AG09309 (cell line): ENCODE data around the gene SEC24A.
"Not testable (repeated sequence)": the region's sequence is repeated elsewhere in the genome, so short reads cannot be mapped to it uniquely, and the experiment has no call there.

ENCODE experiments used
- DNase-seq: peaks from one replicate; pipeline ENCODE4 v3.0.0-alpha.2; 2010; ENCODE audit warnings: low read depth
- H3K4me3 ChIP-seq: 2 replicates; pipeline ENCODE4 v1.5.1; 2011; ENCODE audit warnings: mild to moderate bottlenecking, low read depth, low read length, moderate library complexity; ENCODE audit not compliant: control insufficient read depth
- TF ChIP-seq, protein P1 (sequence below): IDR thresholded peaks from 2 replicates; pipeline ENCODE4 v1.5.1; 2011; ENCODE audit warnings: mild to moderate bottlenecking, low read depth, low read length, inconsistent platforms; ENCODE audit not compliant: insufficient read depth, control insufficient read depth; ENCODE audit errors: missing control alignments

The SEC24A gene

DNA sequence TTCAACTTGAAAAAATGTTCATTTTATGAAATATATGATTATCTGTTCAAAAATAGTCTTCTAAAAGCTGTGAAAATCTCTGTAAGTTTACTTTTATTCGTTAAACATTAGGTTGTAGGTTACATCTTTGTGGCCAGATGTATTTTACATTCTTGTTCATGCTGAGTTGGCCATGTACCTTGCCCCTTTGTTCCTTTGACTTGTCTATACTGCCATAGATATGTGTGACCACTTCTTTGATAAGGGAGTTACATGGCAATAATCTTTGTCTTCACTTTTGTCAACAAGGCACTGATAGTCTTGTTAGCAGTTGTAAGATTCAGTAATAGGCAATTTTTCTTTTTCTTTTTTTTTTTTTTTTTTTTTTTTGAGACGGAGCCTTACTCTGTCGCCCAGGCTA is 15.9 kb downstream of the SEC24A start:
- H3K4me3 ChIP-seq = no peak overlapping the region
- TF ChIP-seq, protein P1, sequence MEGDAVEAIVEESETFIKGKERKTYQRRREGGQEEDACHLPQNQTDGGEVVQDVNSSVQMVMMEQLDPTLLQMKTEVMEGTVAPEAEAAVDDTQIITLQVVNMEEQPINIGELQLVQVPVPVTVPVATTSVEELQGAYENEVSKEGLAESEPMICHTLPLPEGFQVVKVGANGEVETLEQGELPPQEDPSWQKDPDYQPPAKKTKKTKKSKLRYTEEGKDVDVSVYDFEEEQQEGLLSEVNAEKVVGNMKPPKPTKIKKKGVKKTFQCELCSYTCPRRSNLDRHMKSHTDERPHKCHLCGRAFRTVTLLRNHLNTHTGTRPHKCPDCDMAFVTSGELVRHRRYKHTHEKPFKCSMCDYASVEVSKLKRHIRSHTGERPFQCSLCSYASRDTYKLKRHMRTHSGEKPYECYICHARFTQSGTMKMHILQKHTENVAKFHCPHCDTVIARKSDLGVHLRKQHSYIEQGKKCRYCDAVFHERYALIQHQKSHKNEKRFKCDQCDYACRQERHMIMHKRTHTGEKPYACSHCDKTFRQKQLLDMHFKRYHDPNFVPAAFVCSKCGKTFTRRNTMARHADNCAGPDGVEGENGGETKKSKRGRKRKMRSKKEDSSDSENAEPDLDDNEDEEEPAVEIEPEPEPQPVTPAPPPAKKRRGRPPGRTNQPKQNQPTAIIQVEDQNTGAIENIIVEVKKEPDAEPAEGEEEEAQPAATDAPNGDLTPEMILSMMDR = no peak
- no peak for DNase-seq

DNA sequence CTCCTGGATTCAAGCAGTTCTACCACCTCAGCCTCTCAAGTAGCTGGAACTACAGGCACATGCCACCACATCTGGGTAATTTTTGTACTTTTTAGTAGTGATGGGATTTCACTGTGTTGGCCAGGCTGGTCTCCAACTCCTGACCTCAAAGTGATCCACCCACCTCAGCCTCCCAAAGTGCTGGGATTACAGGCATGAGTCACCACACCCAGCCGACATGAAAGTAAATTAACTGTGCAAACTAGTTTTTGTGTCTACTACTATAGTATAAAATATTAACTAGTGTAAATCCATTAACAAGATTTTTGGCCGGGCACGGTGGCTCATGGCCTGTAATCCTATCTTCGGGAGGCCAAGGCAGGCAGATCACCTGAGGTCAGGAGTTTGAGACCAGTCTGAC is 25.0 kb downstream of the SEC24A start:
- not testable (repeated sequence) for DNase-seq, H3K4me3 ChIP-seq

DNA sequence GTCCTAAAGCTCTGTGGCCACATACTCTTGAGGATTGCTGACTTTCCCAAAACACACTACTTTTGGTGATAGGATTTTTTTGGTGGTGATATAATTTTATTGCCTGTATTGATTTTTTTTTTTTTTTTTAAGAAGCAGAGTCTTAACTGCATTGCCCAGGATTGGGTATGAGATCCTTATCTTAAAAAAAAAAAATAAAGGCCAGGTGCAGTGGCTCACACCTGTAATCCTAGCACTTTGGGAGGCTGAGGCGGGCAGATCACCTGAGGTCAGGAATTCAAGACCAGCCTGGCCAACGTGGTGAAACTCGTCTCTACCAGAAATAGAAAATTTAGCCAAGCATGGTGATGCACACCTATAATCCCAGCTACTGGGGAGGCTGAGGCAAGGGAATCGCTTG is 28.8 kb downstream of the SEC24A start:
- not testable (repeated sequence) for H3K4me3 ChIP-seq, DNase-seq

- not testable (repeated sequence) for DNase-seq, H3K4me3 ChIP-seq
Observed at GRCh38 chr5:134690144-134690543, 41.6 kb downstream of the SEC24A start.

DNA sequence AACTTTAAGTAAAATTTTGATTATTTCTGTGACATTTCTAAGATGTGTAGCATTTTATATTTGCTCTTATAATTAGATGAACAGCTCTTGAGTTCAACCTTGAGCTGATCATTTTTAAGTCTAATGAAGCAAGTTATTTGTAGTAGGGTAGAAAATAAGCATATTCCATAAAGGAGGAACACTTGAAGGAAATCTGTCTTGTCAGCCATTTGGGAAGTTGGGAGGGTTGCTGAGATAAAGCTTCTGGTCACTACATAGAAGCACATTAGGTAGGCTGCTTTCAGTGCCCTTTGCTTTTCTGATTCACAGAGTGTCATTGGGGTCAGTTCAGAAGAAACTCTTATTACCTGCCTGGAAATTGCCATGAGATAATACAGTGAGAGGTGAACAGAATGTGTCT is 44.1 kb downstream of the SEC24A start:
- no peak for DNase-seq
- TF ChIP-seq, protein P1 = no peak
- H3K4me3 ChIP-seq = no peak overlapping the region

DNA sequence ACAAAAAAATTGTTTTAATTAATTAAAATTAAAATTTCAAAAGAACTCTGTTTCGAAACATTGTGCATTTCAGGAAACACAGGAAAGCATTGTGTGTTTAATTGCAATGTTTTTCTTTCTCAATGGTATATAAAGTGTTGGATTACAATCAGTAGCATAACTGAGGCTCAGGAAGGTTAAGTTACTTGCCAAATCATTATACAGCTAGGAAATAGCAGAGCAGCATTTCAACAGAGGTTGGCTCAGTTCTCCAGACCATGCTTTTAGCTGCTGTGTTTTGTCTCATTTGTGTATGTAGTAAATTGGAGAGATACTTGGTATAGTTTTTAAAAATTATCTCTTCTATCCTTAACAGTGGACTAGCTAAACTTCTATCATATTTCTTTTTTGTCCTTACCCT is 59.7 kb downstream of the SEC24A start:
- DNase-seq = no peak
- H3K4me3 ChIP-seq = no peak overlapping the region
- TF ChIP-seq, protein P1 = no peak

- no peak for DNase-seq
- H3K4me3 ChIP-seq = no peak overlapping the region
- TF ChIP-seq, protein P1 = no peak
Observed at GRCh38 chr5:134714120-134714519, 65.5 kb downstream of the SEC24A start.

- DNase-seq = no peak
- H3K4me3 ChIP-seq = no peak overlapping the region
Observed at GRCh38 chr5:134714541-134714940, 66.0 kb downstream of the SEC24A start.

GRCh38 chr5:134715466-134715865 is 66.9 kb downstream of the SEC24A start:
- DNase-seq, H3K4me3 ChIP-seq: not testable (repeated sequence)

More at GRCh38 chr5:134714541-134714940, 66.0 kb downstream of the SEC24A start:
- TF ChIP-seq, protein P1 = no peak
